ENCODE data around the gene PIGZ.

The PIGZ gene

GRCh38 chr3:197001106-197001971 lies 32.7 kb upstream of the PIGZ start:
- DNase-seq, result no peak

- DNase-seq, result no peak
Measured at GRCh38 chr3:197000211-197000610, 31.6 kb upstream of the PIGZ start.

- DNase-seq, result no peak
Measured at GRCh38 chr3:196998966-196999760, 30.5 kb upstream of the PIGZ start.

GRCh38 chr3:196997311-196997710 lies 28.7 kb upstream of the PIGZ start:
- DNase-seq, result no peak

- DNase-seq, result no peak
Measured at GRCh38 chr3:196996454-196997265, 28.0 kb upstream of the PIGZ start.

GRCh38 chr3:196995646-196996355 lies 27.2 kb upstream of the PIGZ start:
- DNase-seq, result no peak

- no peak for DNase-seq
Measured at GRCh38 chr3:196995027-196995426, 26.4 kb upstream of the PIGZ start.

- no peak for DNase-seq
Measured at GRCh38 chr3:196994056-196994455, 25.4 kb upstream of the PIGZ start.

- DNase-seq, result no peak
Measured at GRCh38 chr3:196992461-196993065, 23.9 kb upstream of the PIGZ start.

GRCh38 chr3:196991581-196992460 lies 23.2 kb upstream of the PIGZ start:
- DNase-seq, result no peak

- DNase-seq, result no peak
Measured at GRCh38 chr3:196990601-196991007, 22.0 kb upstream of the PIGZ start.

GRCh38 chr3:196989721-196990262 lies 21.2 kb upstream of the PIGZ start:
- DNase-seq, result no peak

GRCh38 chr3:196988241-196989029 lies 19.8 kb upstream of the PIGZ start:
- no peak for DNase-seq

GRCh38 chr3:196987022-196987421 lies 18.4 kb upstream of the PIGZ start:
- DNase-seq, result no peak

GRCh38 chr3:196985954-196986885 lies 17.6 kb upstream of the PIGZ start:
- DNase-seq, result no peak

- DNase-seq, result no peak
Measured at GRCh38 chr3:196985298-196985697, 16.7 kb upstream of the PIGZ start.

GRCh38 chr3:196983186-196983585 lies 14.6 kb upstream of the PIGZ start:
- no peak for DNase-seq

- DNase-seq, result no peak
Measured at GRCh38 chr3:196981657-196982056, 13.0 kb upstream of the PIGZ start.

- no peak for DNase-seq
Measured at GRCh38 chr3:196979545-196979944, 10.9 kb upstream of the PIGZ start.

Data from stimulated activated CD4-positive, alpha-beta T cell treated with anti-CD3 and anti-CD28 coated beads, Interleukin-1b, Interleukin-23, amount 100 ng/mL, for 48 hours (primary cell).